AG09309 (cell line): ENCODE data around the gene EFCAB7.

Experiments
- DNase-seq: peaks from one replicate; pipeline ENCODE4 v3.0.0-alpha.2; 2010; ENCODE audit warnings: low read depth
- H3K4me3 ChIP-seq: 2 replicates; pipeline ENCODE4 v1.5.1; 2011; ENCODE audit warnings: mild to moderate bottlenecking, low read depth, low read length, moderate library complexity; ENCODE audit not compliant: control insufficient read depth
- TF ChIP-seq, protein P1 (sequence below): IDR thresholded peaks from 2 replicates; pipeline ENCODE4 v1.5.1; 2011; ENCODE audit warnings: mild to moderate bottlenecking, low read depth, low read length, inconsistent platforms; ENCODE audit not compliant: insufficient read depth, control insufficient read depth; ENCODE audit errors: missing control alignments

The EFCAB7 gene

GRCh38 chr1:63621698-63622097 lies 98.4 kb downstream of the EFCAB7 start:
- no peak overlapping the region for H3K4me3 ChIP-seq
- TF ChIP-seq, protein P1, sequence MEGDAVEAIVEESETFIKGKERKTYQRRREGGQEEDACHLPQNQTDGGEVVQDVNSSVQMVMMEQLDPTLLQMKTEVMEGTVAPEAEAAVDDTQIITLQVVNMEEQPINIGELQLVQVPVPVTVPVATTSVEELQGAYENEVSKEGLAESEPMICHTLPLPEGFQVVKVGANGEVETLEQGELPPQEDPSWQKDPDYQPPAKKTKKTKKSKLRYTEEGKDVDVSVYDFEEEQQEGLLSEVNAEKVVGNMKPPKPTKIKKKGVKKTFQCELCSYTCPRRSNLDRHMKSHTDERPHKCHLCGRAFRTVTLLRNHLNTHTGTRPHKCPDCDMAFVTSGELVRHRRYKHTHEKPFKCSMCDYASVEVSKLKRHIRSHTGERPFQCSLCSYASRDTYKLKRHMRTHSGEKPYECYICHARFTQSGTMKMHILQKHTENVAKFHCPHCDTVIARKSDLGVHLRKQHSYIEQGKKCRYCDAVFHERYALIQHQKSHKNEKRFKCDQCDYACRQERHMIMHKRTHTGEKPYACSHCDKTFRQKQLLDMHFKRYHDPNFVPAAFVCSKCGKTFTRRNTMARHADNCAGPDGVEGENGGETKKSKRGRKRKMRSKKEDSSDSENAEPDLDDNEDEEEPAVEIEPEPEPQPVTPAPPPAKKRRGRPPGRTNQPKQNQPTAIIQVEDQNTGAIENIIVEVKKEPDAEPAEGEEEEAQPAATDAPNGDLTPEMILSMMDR = no peak
- no peak for DNase-seq
